Peyer's patch (tissue), 4 donors: Measurements from ENCODE around the gene TPP1. TPM values are rescaled to one million over a fixed set of nuclear protein-coding genes. Genes with fewer than 3 reads are reported as not detected.

ENCODE experiments used
- DNase-seq, 3 donors: peaks; one replicate each; pipeline ENCODE4 v3.0.0-alpha.2; 2017 to 2019
- H3K27ac ChIP-seq, 4 donors: fragments of 200-600 bp; sonication (generic); one replicate each; pipeline ENCODE4 v1.5.1; 2016 to 2019
- H3K27me3 ChIP-seq, 2 donors: fragments of 200-600 bp; sonication (generic); one replicate each; pipeline ENCODE4 v1.5.1; 2019
- H3K36me3 ChIP-seq, 3 donors: fragments of 200-600 bp; sonication (generic); one replicate each; pipeline ENCODE4 v1.5.1; 2016 to 2019
- H3K4me1 ChIP-seq, 4 donors: fragments of 200-600 bp; sonication (generic); one replicate each; pipeline ENCODE4 v1.5.1; 2016 to 2019
- H3K4me3 ChIP-seq, 4 donors: fragments of 200-600 bp; sonication (generic); 1 replicate in 3 of 4; 2 replicates in 1 of 4; pipeline ENCODE4 v1.5.1; 2016 to 2019; ENCODE audit warnings: mild to moderate bottlenecking in 1 of 4
- H3K9me3 ChIP-seq, 4 donors: fragments of 200-600 bp; sonication (generic); one replicate each; pipeline ENCODE4 v1.5.1; 2016 to 2019; ENCODE audit warnings: mild to moderate bottlenecking in 1 of 4
- CTCF ChIP-seq, 6 experiments: fragments of 450-650 bp in 4 of 6; fragments of 200-600 bp in 2 of 6; sonication (generic) in 1 of 6; IDR thresholded peaks; one replicate each; pipeline ENCODE4 v1.5.1; 2017 to 2019; ENCODE audit warnings: antibody characterized with exemption in 6 of 6, mild to moderate bottlenecking in 3 of 6, moderate library complexity in 1 of 6
- POLR2A ChIP-seq, 2 donors: fragments of 450-650 bp; IDR thresholded peaks; one replicate each; pipeline ENCODE4 v1.5.1; 2017; ENCODE audit warnings: antibody characterized with exemption in 2 of 2, mild to moderate bottlenecking in 2 of 2, moderate library complexity in 2 of 2
- total RNA-seq, 4 donors: library from RNA; depleted of rRNA; stranded (reverse); fragments of >200 nt; gene quantifications; one replicate each; pipeline ENCODE4 v1.1.0, GENCODE V29; 2016

TPP1 gene
- total RNA-seq, 4 donors from 2014 or later = 79.2 to 232 (median 134) TPM

- peak overlapping the region; percentile 57 to 72 (median 66) for H3K27ac ChIP-seq
- peaks cover 0 to 28% (median 18%) of the 10 kb centered on the region in 4 donors for H3K4me1 ChIP-seq
- H3K4me3 ChIP-seq = no peak overlapping the region
- TF ChIP-seq CTCF (IDR thresholded peaks at IDR 0.05) (no peak), POLR2A (IDR thresholded peaks at IDR 0.05) (no peak)
- peak in 2 of 3 donors; percentile 69 to 70 for DNase-seq
- H3K9me3 ChIP-seq = no peaks in the 10 kb centered on the region
- H3K27me3 ChIP-seq = no peaks in the 10 kb centered on the region
- no peaks in the 10 kb centered on the region for H3K36me3 ChIP-seq
Observed at GRCh38 chr11:6646918-6647679, 27.9 kb upstream of the TPP1 start.

GRCh38 chr11:6646576-6646917 lies 27.3 kb upstream of the TPP1 start:
- no peak for DNase-seq
- no peak for TF ChIP-seq POLR2A (IDR thresholded peaks at IDR 0.05)
- TF ChIP-seq CTCF (IDR thresholded peaks at IDR 0.05) = no peak
- peak overlapping the region; percentile 57 to 72 (median 66) for H3K27ac ChIP-seq
- no peaks in the 10 kb centered on the region for H3K36me3 ChIP-seq
- H3K4me3 ChIP-seq = no peak overlapping the region
- H3K4me1 ChIP-seq = peaks cover 0 to 28% (median 18%) of the 10 kb centered on the region in 4 donors
- H3K27me3 ChIP-seq = no peaks in the 10 kb centered on the region
- no peaks in the 10 kb centered on the region for H3K9me3 ChIP-seq

GRCh38 chr11:6646071-6646470 lies 26.8 kb upstream of the TPP1 start:
- Histone ChIP-seq H3K36me3 (no peaks in the 10 kb centered on the region), H3K27me3 (no peaks in the 10 kb centered on the region), H3K9me3 (no peaks in the 10 kb centered on the region), H3K4me1 (peaks cover 0 to 28% (median 18%) of the 10 kb centered on the region in 4 donors), H3K27ac (peak overlapping the region; percentile 57 to 72 (median 66)), H3K4me3 (no peak overlapping the region)
- no peak for TF ChIP-seq POLR2A (IDR thresholded peaks at IDR 0.05)
- TF ChIP-seq CTCF (IDR thresholded peaks at IDR 0.05) = no peak
- DNase-seq = no peak

DNA sequence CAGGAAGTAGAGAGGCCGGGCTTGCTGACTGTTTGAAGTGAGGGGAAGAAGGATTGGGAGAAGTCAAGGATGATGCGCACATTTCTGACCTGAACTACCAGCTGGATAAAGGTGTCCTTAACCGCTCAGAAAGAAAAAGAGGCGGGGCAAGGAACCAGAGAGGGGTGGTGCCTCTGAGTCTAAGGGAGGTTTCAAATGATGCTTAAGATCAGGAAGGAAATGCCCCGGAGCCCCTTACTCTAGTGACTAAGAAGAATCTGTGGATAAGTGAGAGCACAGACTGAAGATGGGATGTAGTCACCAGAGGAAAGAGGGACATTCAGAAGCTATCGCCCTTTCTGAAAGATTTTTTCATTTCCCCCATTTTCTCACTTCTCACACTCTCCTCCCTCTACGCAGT lies 23.7 kb upstream of the TPP1 start:
- Histone ChIP-seq H3K27me3 (no peaks in the 10 kb centered on the region), H3K4me3 (no peak overlapping the region), H3K27ac (no peak overlapping the region), H3K4me1 (peaks cover 0 to 32% (median 18%) of the 10 kb centered on the region in 4 donors), H3K9me3 (no peaks in the 10 kb centered on the region), H3K36me3 (no peaks in the 10 kb centered on the region)
- TF ChIP-seq POLR2A (IDR thresholded peaks at IDR 0.05) (no peak), CTCF (IDR thresholded peaks at IDR 0.05) (no peak)
- no peak for DNase-seq

DNA sequence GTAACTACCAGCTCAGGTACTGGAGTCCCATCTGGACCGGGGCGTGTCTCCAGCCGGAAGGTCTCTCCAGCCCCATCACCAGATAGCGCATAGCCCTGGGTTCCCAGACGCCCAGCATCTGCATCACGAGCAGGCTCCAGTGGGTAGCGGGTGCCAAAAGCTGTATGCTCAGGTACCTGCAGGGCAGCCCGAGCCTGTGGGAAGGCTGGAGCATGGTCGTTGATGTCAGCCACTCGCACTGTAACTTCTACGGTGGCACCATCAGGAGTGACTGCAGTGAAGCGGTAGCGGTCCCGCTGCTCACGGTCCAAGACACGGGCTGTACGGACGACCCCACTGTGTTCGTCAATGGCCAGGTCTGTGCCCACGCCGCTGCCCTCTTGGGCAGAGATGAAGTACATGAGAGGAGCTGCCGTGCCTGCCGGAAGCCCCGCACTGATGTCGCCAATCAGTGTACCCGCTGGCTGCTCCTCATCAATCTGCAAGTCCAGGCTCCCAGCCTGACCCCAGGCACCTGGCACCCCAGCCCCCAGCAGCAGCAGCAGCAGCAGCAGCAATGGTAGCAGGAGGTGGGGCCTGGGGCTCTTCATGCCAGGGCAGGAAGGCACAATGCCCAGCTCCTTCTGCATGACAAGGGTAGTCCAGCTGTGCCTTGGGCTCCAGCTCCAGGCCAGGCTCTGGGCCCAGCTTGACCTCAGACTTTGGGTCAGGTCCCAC lies 21.9 kb upstream of the TPP1 start:
- no peaks in the 10 kb centered on the region for H3K9me3 ChIP-seq
- H3K36me3 ChIP-seq = no peaks in the 10 kb centered on the region
- peaks cover 0 to 19% (median 6%) of the 10 kb centered on the region in 4 donors for H3K4me1 ChIP-seq
- DNase-seq = no peak
- H3K27me3 ChIP-seq = no peaks in the 10 kb centered on the region
- TF ChIP-seq POLR2A (IDR thresholded peaks at IDR 0.05) = no peak
- no peak for TF ChIP-seq CTCF (IDR thresholded peaks at IDR 0.05)
- no peak overlapping the region for H3K4me3 ChIP-seq
- H3K27ac ChIP-seq = no peak overlapping the region
